DOHH2 (cell line): ENCODE results near the gene PSMB2.

ENCODE experiments used
- H3F3A ChIP-seq: fragments of 200-600 bp; sonication (generic), shearing (Covaris generic); 2 replicates; pipeline ENCODE4 v1.6.0; 2016; ENCODE audit warnings: antibody characterized with exemption, mild to moderate bottlenecking; ENCODE audit not compliant: control insufficient read depth, insufficient read depth
- H3K27ac ChIP-seq: fragments of 200-600 bp; sonication (generic); 2 replicates; pipeline ENCODE4 v1.5.1; 2014; ENCODE audit warnings: low read depth, mild to moderate bottlenecking, low read length, moderate library complexity
- H3K27me3 ChIP-seq: fragments of 200-600 bp; sonication (generic); 2 replicates; pipeline ENCODE4 v1.6.1; 2014; ENCODE audit warnings: mild to moderate bottlenecking, low read length, mixed read lengths; ENCODE audit not compliant: control insufficient read depth
- H3K36me3 ChIP-seq: fragments of 200-600 bp; sonication (generic); 2 replicates; pipeline ENCODE4 v1.6.1; 2014; ENCODE audit warnings: mild to moderate bottlenecking, low read length, moderate library complexity, mixed read lengths; ENCODE audit not compliant: control insufficient read depth
- H3K4me1 ChIP-seq: fragments of 200-600 bp; sonication (generic); 2 replicates; pipeline ENCODE4 v1.6.1; 2014; ENCODE audit warnings: mild to moderate bottlenecking, low read length, mixed read lengths; ENCODE audit not compliant: control insufficient read depth
- H3K4me2 ChIP-seq: fragments of 200-600 bp; sonication (generic); 2 replicates; pipeline ENCODE4 v1.6.0; 2014; ENCODE audit warnings: mild to moderate bottlenecking, low read length, moderate library complexity
- H3K4me3 ChIP-seq: fragments of 200-600 bp; sonication (generic); 2 replicates; pipeline ENCODE4 v1.5.1; 2014; ENCODE audit warnings: mild to moderate bottlenecking, low read length, mixed read lengths
- H3K79me2 ChIP-seq: fragments of 200-600 bp; sonication (generic); 2 replicates; pipeline ENCODE4 v1.6.1; 2014; ENCODE audit warnings: mild to moderate bottlenecking, low read length, mixed read lengths; ENCODE audit not compliant: control insufficient read depth
- H3K9me2 ChIP-seq: fragments of 200-600 bp; sonication (generic); replicated peaks from 2 replicates; pipeline ENCODE4 v1.6.1; 2014; ENCODE audit warnings: mild to moderate bottlenecking, low read length, mixed read lengths; ENCODE audit not compliant: control insufficient read depth
- H3K9me3 ChIP-seq: fragments of 200-600 bp; sonication (generic); 2 replicates; pipeline ENCODE4 v1.6.1; 2014; ENCODE audit warnings: antibody characterized with exemption, low read length, mixed read lengths; ENCODE audit not compliant: control insufficient read depth, insufficient read depth
- H4K20me1 ChIP-seq: fragments of 200-600 bp; sonication (generic); 2 replicates; pipeline ENCODE4 v1.6.0; 2014; ENCODE audit warnings: low read depth, mild to moderate bottlenecking, antibody characterized with exemption, low read length, moderate library complexity; ENCODE audit not compliant: control insufficient read depth, insufficient read depth
- EZH2phosphoT487 ChIP-seq: fragments of 200-600 bp; sonication (generic); IDR thresholded peaks from 2 replicates; pipeline ENCODE4 v1.6.1; 2017; ENCODE audit warnings: borderline replicate concordance, mild to moderate bottlenecking, antibody characterized with exemption, low read length, moderate library complexity, mixed read lengths
- TF ChIP-seq, protein P1 (sequence below): fragments of 200-600 bp; sonication (generic); IDR thresholded peaks from one replicate; pipeline ENCODE4 v1.5.1; 2014; ENCODE audit warnings: antibody characterized with exemption, mild to moderate bottlenecking, low read depth, low read length; ENCODE audit not compliant: poor library complexity, severe bottlenecking

The PSMB2 gene

DNA sequence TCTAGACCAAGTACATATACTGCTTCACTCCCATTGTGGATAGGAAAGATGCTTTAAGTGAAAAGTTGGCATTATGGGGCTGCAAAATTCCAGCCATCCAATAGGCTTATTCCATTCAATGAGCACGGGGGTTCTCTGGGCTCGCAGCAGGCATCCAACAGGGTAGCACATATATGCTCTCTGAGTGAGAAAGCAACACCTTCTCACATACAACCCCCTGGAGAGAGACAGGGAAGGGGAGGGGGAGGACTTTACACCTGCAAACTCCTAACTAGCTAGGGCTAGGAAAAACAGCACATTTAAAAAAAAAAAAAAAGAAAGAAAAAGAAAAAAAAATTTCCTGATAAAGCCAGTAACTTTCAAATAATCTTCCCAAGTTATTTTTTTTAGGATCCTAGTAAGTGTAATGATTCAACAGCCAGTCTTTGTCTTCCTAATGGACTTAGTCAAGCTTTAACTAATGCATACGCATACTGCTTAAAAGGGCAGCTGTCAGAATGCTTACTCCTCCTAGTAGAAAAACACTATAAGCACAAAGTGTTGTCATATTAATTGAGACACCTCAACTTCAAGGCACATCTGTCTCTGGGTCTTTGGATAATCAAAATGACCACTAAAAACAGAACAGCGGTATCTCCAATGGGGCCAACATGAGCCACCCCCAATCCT lies 18.7 kb downstream of the PSMB2 start:
- H3K27ac ChIP-seq = no peak overlapping the region
- peaks cover 64% of the 10 kb centered on the region for H3K36me3 ChIP-seq
- peaks cover 4% of the 10 kb centered on the region; the same call in 1 of the 2 replicates for H4K20me1 ChIP-seq

DNA sequence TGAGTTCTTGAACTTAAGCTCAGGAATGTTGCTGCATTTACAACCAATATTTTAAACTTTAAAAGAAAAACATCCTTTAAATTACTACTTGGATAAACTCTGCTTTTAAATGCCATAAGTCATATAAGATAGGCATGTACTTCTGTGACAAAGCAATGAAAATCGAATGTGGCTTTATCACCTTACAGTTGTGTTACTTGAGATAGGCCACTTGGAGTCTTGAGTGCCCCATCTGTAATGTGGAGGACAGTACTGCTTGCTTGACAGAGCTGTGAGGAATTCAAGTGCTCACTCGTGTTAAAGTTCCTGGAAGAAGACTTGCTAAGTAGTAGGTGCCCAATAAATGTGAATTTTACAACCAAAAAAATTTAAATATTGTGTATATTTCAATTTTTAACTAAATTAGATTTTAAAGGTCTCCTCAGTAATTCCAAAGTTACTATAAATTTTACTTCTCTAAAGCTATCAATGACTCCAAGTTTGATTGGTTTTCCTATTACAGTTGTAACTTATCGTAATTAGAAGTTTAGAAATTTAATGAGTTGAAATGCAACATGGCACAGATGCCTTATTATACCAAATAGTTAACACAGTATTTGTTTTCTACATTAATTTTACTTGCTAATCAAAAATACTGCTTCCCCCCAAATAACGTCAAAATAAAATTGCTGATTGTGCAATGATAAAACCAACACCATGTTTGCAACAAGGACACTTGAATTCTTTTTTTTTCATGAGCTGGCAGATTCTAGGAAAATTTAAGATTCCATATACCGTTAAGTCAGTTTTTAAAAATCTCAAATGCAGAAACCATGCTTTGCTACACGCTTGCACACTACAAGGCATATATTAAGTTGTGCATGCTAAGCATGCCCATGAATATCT lies 21.8 kb downstream of the PSMB2 start:
- Histone ChIP-seq H3K9me2 (no peaks in the 10 kb centered on the region), H3K36me3 (peaks cover 71% of the 10 kb centered on the region), H3K27me3 (no peaks in the 10 kb centered on the region), H3K4me1 (0 out of 2 replicates have a peak, but pooled peaks cover 3% of the 10 kb centered on the region), H3F3A (no peaks in the 10 kb centered on the region), H3K79me2 (peaks cover 70% of the 10 kb centered on the region), H3K9me3 (no peaks in the 10 kb centered on the region), H4K20me1 (peaks cover 4% of the 10 kb centered on the region; the same call in 1 of the 2 replicates), H3K27ac (no peak overlapping the region), H3K4me3 (no peak overlapping the region), H3K4me2 (no peak overlapping the region)
- TF ChIP-seq, protein P1, sequence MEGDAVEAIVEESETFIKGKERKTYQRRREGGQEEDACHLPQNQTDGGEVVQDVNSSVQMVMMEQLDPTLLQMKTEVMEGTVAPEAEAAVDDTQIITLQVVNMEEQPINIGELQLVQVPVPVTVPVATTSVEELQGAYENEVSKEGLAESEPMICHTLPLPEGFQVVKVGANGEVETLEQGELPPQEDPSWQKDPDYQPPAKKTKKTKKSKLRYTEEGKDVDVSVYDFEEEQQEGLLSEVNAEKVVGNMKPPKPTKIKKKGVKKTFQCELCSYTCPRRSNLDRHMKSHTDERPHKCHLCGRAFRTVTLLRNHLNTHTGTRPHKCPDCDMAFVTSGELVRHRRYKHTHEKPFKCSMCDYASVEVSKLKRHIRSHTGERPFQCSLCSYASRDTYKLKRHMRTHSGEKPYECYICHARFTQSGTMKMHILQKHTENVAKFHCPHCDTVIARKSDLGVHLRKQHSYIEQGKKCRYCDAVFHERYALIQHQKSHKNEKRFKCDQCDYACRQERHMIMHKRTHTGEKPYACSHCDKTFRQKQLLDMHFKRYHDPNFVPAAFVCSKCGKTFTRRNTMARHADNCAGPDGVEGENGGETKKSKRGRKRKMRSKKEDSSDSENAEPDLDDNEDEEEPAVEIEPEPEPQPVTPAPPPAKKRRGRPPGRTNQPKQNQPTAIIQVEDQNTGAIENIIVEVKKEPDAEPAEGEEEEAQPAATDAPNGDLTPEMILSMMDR = no peak
- no peak for TF ChIP-seq EZH2phosphoT487

More for the DNA sequence above, 18.7 kb downstream of the PSMB2 start:
- Histone ChIP-seq H3K9me2 (no peaks in the 10 kb centered on the region), H3K4me2 (no peak overlapping the region), H3F3A (no peaks in the 10 kb centered on the region), H3K4me1 (no peaks in the 10 kb centered on the region), H3K27me3 (no peaks in the 10 kb centered on the region), H3K79me2 (peaks cover 56% of the 10 kb centered on the region), H3K4me3 (no peak overlapping the region), H3K9me3 (no peaks in the 10 kb centered on the region)
- no peak for TF ChIP-seq EZH2phosphoT487
- TF ChIP-seq, protein P1 = no peak

DNA sequence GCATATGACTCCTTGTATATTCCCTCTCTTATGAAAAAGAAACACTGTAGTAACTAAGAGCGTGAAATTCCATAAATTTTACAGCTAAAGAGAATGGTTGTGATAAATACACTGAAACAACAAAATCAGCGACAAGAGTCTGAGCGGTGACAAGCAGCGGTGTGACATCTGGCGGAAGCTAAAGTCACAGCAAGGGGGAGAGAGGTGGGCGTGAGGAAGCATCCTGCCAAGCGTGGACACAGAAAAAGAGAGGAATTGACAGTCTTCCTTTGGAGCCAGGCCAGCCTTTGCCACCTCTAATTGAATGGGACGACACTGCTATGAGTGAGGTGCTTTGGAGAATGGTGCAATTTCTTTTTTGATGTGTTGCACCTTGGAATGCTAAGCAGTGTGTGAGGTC lies 25.9 kb downstream of the PSMB2 start:
- no peaks in the 10 kb centered on the region for H3K9me3 ChIP-seq
- no peak overlapping the region for H3K4me3 ChIP-seq
- H3K27ac ChIP-seq = no peak overlapping the region
- 0 out of 2 replicates have a peak, but pooled peaks cover 3% of the 10 kb centered on the region for H3K4me1 ChIP-seq
- no peaks in the 10 kb centered on the region for H3F3A ChIP-seq
- H3K4me2 ChIP-seq = no peak overlapping the region
- H3K27me3 ChIP-seq = no peaks in the 10 kb centered on the region
- TF ChIP-seq, protein P1 = no peak
- no peak for TF ChIP-seq EZH2phosphoT487
- no peaks in the 10 kb centered on the region for H3K9me2 ChIP-seq
- H3K36me3 ChIP-seq = peaks cover 78% of the 10 kb centered on the region
- peaks cover 69% of the 10 kb centered on the region for H3K79me2 ChIP-seq
- no peaks in the 10 kb centered on the region for H4K20me1 ChIP-seq
